ENCODE results near the gene IL16. TPM values are rescaled to one million over a fixed set of nuclear protein-coding genes. Genes with fewer than 3 reads are reported as not detected.

Gene IL16
- polyA plus RNA-seq, 1 donor (not counting 4 experiments of a cell fraction or from before 2014, with no cell fraction given): not detected

- H3K27me3 ChIP-seq (ENCODE audit: control insufficient read depth, extremely low read depth, insufficient read depth, low read length): no peaks in the 10 kb centered on the region
- no peak for DNase-seq (ENCODE audit: low read depth, low spot score)
- H3K9me1 ChIP-seq (ENCODE audit: control insufficient read depth, extremely low read depth, insufficient read depth, low read length): no peaks in the 10 kb centered on the region
- no peak overlapping the region for H3K4me3 ChIP-seq (ENCODE audit: control insufficient read depth in 2 of 3, extremely low read depth in 1 of 3, insufficient read depth in 2 of 3, low read depth in 1 of 3, low read length in 3 of 3)
- H3K36me3 ChIP-seq (ENCODE audit: control insufficient read depth in 2 of 2, extremely low read depth in 1 of 2, insufficient read depth in 2 of 2, low read length in 2 of 2): no peaks in the 10 kb centered on the region
- no peak overlapping the region for H2AFZ ChIP-seq (ENCODE audit: control insufficient read depth, low read length)
- no peak overlapping the region for H3K4me2 ChIP-seq (ENCODE audit: control insufficient read depth, extremely low read depth, insufficient read depth, low read depth, low read length)
- H3K9me3 ChIP-seq (ENCODE audit: control insufficient read depth, low read depth, low read length): no peaks in the 10 kb centered on the region
- no peak overlapping the region for H3K27ac ChIP-seq (ENCODE audit: control insufficient read depth, insufficient read depth, low read length)
- dilution Hi-C loops (cut with MboI; ENCODE audit: extremely low pct_ligation_motif_present, low sequenced_read_pairs): no loop called here
- TF ChIP-seq EZH2 (IDR thresholded peaks at IDR 0.05; ENCODE audit: low read length) (no peak), CTCF (optimal IDR thresholded peaks at IDR 0.05 in 1 of 3, IDR thresholded peaks at IDR 0.05 in 1 of 3, conservative IDR thresholded peaks at IDR 0.05 in 1 of 3; ENCODE audit: extremely low read depth in 1 of 3, insufficient read depth in 2 of 3, low read length in 3 of 3) (peak; percentile 87 to 100 (median 88))
- H3K4me1 ChIP-seq (ENCODE audit: control insufficient read depth, extremely low read depth, insufficient read depth, low read length): no peaks in the 10 kb centered on the region
- H4K20me1 ChIP-seq (ENCODE audit: control insufficient read depth, extremely low read depth, insufficient read depth, low read length): no peaks in the 10 kb centered on the region
- FAIRE-seq: peak; percentile 95
- H3K9ac ChIP-seq (ENCODE audit: control insufficient read depth, extremely low read depth, insufficient read depth, low read length): no peak overlapping the region
- H3K79me2 ChIP-seq (ENCODE audit: control insufficient read depth, insufficient read depth, low read length): no peaks in the 10 kb centered on the region
Observed at GRCh38 chr15:81274931-81275707, 78.4 kb downstream of the IL16 start.

- dilution Hi-C loops (cut with MboI; ENCODE audit: extremely low pct_ligation_motif_present, low sequenced_read_pairs): no loop called here
- Histone ChIP-seq H3K27me3 (ENCODE audit: control insufficient read depth, extremely low read depth, insufficient read depth, low read length) (no peaks in the 10 kb centered on the region), H2AFZ (ENCODE audit: control insufficient read depth, low read length) (no peak overlapping the region), H3K9me1 (ENCODE audit: control insufficient read depth, extremely low read depth, insufficient read depth, low read length) (no peaks in the 10 kb centered on the region), H3K4me3 (ENCODE audit: control insufficient read depth in 2 of 3, extremely low read depth in 1 of 3, insufficient read depth in 2 of 3, low read depth in 1 of 3, low read length in 3 of 3) (no peak overlapping the region), H3K4me2 (ENCODE audit: control insufficient read depth, extremely low read depth, insufficient read depth, low read depth, low read length) (no peak overlapping the region), H3K4me1 (ENCODE audit: control insufficient read depth, extremely low read depth, insufficient read depth, low read length) (no peaks in the 10 kb centered on the region), H4K20me1 (ENCODE audit: control insufficient read depth, extremely low read depth, insufficient read depth, low read length) (no peaks in the 10 kb centered on the region), H3K9ac (ENCODE audit: control insufficient read depth, extremely low read depth, insufficient read depth, low read length) (no peak overlapping the region), H3K79me2 (ENCODE audit: control insufficient read depth, insufficient read depth, low read length) (no peaks in the 10 kb centered on the region), H3K36me3 (ENCODE audit: control insufficient read depth in 2 of 2, extremely low read depth in 1 of 2, insufficient read depth in 2 of 2, low read length in 2 of 2) (no peaks in the 10 kb centered on the region), H3K9me3 (ENCODE audit: control insufficient read depth, low read depth, low read length) (no peaks in the 10 kb centered on the region), H3K27ac (ENCODE audit: control insufficient read depth, insufficient read depth, low read length) (no peak overlapping the region)
- no peak for DNase-seq (ENCODE audit: low read depth, low spot score)
- no peak for TF ChIP-seq CTCF (optimal IDR thresholded peaks at IDR 0.05 in 1 of 3, IDR thresholded peaks at IDR 0.05 in 1 of 3, conservative IDR thresholded peaks at IDR 0.05 in 1 of 3; ENCODE audit: extremely low read depth in 1 of 3, insufficient read depth in 2 of 3, low read length in 3 of 3)
- TF ChIP-seq EZH2 (IDR thresholded peaks at IDR 0.05; ENCODE audit: low read length): no peak
- no peak for FAIRE-seq
Observed at GRCh38 chr15:81275711-81276392, 79.2 kb downstream of the IL16 start.

All from keratinocyte (primary cell).